ENCODE measurements around the gene CAVIN3.

Gene CAVIN3

DNA sequence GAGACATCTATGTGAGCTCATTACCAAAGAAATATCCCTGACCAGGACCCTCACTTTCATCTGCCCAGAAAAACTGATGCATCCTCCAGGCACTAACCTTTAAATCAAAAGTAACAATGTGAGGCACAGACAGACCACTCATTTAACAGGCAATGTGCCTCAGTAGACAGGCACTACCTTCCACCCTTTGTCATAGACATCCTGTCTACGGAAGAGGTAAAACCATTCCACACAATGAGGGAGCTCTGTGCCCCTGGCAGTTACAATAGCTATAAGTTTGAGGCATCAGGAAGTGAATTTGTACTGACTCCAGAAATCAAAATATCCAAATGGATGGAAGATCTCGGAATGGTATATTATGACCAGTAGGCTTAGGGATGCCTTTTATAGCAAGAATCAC, 6.7 kb upstream of the CAVIN3 start:
- no peak overlapping the region for H3K4me3 ChIP-seq (replicated peaks; ENCODE audit: low read depth, low read length)
- DNase-seq (ENCODE audit: low read depth): no peak
- TF ChIP-seq, protein P1, sequence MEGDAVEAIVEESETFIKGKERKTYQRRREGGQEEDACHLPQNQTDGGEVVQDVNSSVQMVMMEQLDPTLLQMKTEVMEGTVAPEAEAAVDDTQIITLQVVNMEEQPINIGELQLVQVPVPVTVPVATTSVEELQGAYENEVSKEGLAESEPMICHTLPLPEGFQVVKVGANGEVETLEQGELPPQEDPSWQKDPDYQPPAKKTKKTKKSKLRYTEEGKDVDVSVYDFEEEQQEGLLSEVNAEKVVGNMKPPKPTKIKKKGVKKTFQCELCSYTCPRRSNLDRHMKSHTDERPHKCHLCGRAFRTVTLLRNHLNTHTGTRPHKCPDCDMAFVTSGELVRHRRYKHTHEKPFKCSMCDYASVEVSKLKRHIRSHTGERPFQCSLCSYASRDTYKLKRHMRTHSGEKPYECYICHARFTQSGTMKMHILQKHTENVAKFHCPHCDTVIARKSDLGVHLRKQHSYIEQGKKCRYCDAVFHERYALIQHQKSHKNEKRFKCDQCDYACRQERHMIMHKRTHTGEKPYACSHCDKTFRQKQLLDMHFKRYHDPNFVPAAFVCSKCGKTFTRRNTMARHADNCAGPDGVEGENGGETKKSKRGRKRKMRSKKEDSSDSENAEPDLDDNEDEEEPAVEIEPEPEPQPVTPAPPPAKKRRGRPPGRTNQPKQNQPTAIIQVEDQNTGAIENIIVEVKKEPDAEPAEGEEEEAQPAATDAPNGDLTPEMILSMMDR (IDR thresholded peaks at IDR 0.05; ENCODE audit: low read length, missing control alignments): no peak

- DNase-seq (ENCODE audit: low read depth): no peak
- TF ChIP-seq, protein P1 (IDR thresholded peaks at IDR 0.05; ENCODE audit: low read length, missing control alignments): no peak
- H3K4me3 ChIP-seq (replicated peaks; ENCODE audit: low read depth, low read length): no peak overlapping the region
These were observed 6.0 kb upstream of the CAVIN3 start for GRCh38 chr11:6326303-6326702.

DNA sequence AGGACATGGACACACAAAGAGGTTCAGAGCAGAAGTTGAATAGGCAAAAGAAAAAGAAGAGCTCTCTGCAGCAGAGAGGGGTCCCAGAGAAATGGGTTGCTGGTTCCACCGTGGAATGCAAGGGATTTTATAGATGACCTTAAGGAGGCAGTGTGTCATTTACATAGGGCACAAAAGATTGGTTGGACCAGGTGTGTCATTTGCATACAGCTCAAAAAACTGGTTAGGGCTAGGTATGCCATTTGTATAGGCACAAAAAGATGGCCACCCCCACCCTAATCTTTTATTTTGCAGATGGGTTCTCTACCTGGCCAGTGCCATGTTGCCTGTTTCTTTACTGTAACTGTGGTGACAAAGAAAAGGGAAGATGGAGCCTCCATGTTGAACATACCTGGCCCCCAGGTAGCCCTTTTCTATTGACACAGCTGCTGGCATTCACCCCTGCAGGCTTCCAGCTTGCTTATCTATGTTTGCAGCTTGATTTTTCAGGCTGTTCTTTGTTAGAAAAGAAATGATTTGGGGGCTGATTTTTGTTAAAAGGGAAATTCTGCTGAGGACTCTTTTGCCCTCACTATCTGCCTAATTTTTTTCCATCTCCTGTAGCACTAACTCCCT, 3.1 kb upstream of the CAVIN3 start:
- DNase-seq (ENCODE audit: low read depth): no peak
- no peak overlapping the region for H3K4me3 ChIP-seq (replicated peaks; ENCODE audit: low read depth, low read length)
- TF ChIP-seq, protein P1 (IDR thresholded peaks at IDR 0.05; ENCODE audit: low read length, missing control alignments): no peak

DNA sequence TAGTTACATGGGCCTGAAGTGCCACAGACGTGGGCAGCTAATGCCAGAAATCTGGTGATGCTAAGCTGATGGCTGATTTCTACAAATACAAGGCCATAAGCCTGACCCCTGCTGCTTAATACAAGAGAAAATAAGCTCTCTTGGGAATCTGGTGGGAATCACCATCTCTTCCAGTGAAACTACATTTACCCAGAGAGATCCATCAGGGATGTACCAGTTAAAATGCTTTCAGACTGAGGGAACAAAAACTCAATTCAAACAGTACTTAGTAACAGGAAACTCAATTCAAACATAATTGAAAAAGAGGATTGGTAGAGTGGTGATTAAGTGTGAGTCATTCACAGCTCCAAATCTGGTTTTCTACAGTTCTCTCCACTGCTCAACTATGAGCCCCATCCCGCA, 1.7 kb upstream of the CAVIN3 start:
- DNase-seq (ENCODE audit: low read depth): peak; percentile 35
- no peak overlapping the region for H3K4me3 ChIP-seq (replicated peaks; ENCODE audit: low read depth, low read length)
- TF ChIP-seq, protein P1 (IDR thresholded peaks at IDR 0.05; ENCODE audit: low read length, missing control alignments): no peak

GRCh38 chr11:6321356-6321755, 1.1 kb upstream of the CAVIN3 start:
- DNase-seq (ENCODE audit: low read depth): no peak
- H3K4me3 ChIP-seq (replicated peaks; ENCODE audit: low read depth, low read length): no peak overlapping the region
- TF ChIP-seq, protein P1 (IDR thresholded peaks at IDR 0.05; ENCODE audit: low read length, missing control alignments): no peak

DNA sequence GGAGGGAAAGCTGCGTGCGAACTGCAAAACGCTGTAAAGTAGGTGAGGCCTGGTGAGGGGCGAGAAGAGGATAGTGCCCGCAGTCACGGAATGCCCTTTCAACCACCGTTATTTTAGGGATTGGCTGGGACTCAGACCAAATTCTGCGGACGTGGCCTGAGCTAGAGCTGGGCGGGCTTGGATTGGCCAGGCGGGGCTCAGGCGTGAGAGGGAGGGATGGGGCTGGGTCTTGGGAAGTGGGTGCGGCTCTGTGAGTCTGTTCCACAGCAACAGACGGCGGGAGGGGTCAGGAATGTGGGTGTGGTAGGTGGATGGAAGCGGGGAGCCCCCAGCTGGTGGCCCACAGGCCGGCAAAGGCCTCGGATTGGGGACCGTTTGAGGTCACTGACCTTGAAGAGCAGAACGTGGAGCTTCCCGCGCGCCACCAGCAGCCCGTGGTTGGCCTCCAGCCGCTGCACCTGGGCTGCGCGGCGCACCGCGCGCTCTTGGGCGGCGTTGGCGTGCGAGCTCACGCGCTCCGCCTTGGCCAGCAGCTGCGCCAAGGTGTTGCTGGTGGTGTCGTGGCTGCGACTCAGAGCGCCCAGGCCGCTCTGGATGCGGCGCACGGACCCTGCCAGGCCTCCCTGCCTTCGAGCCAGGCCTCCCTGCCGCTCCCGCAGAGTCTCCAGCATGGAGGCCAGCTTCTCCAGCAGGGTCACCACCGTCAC, 444 bp downstream of the CAVIN3 start:
- TF ChIP-seq, protein P1 (IDR thresholded peaks at IDR 0.05; ENCODE audit: low read length, missing control alignments): no peak
- H3K4me3 ChIP-seq (replicated peaks; ENCODE audit: low read depth, low read length): peak overlapping the region; percentile 72
- peak; percentile 91 for DNase-seq (ENCODE audit: low read depth)
